ENCODE results near the gene VSIG10L. TPM values are rescaled to one million over a fixed set of nuclear protein-coding genes. Genes with fewer than 3 reads are reported as not detected.

VSIG10L gene
- total RNA-seq, 1 donor from 2014 or later, result 2.4 TPM

DNA sequence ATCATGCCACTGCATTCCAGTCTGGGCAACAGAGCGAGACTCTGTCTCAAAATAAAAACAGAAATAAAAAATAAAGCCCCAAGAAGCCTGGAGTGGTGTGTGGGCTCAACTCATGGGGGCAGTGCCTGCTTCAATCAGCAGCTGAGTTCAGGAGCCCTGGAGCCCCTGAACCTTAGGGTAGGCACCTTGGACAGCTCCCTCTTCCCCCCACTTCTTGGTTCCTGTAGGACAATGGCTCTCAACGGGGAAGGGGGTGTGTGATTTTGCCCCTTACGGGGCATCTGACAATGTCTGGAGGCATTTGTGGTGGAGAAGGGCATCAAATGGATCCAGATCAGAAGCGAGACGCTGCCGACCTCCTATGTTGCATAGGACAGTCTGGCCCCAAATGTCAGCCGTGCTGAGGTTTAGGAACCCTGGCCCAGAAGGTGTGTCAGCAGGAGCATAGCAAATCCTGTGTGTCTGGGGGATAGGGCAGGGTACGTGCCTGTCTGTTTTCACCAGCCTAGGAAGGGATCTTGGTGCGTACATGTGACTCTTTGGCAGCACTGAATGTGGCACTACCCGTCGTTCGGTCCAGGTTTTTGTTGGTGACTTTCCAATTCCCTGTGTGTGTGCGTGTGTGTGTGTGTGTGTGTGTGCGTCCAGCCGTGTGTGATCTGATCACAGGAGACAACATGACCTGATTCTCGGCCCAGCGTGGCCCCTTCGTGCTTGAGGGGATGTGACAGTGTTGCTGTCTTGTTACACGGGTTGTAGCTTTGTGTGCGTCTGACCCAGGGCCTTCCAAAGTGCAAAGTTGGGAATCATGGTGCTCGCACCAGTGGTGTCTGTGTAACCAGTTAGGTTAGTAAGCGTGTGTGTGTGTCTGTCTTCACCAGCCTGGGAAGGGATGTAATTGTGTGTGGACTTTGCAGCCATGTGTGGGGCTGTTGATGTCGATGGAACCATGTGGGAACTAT is 23.0 kb downstream of the VSIG10L start:
- intact Hi-C loops (cut with micrococcal nuclease), result no loop called here

DNA sequence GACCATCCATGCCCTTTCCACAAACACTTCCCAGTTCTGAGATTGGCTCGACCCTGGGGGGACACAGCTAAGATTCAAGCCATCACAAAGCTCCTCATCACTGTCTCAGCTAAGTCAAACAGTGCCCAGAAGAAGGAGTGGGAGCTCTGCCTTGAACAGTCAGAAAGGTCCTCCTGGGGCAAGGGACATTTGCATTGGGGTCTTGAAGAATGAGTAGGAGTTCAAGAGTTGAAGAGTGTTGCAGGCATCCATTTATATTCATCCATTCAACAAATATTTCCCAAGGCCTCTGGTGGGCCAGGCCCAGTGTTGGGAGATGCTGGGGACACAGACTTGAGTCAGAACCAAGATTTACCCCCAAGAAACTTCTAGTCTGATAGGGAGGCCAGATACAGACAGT is 24.0 kb downstream of the VSIG10L start:
- intact Hi-C loops (cut with micrococcal nuclease), result no loop called here

DNA sequence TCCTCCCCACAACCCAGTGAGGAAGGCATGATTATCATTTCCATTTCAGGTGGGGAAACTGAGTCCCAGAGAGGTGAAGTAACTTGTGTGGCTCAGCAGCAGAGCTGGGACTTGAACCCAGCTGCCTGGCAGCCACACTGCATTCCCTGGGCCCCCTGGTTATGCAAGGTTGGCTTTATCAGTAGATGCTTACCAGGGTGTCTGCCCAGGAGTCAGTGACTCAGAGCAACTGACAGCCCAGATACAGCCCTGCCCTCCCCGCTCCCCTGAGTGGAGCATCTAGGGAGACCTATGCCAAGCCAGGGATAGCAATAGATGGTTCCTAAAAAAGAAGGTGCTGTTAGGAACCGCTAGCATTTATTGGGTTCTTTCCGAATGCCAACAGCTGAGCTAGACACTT is 24.6 kb downstream of the VSIG10L start:
- intact Hi-C loops (cut with micrococcal nuclease), result no loop called here

DNA sequence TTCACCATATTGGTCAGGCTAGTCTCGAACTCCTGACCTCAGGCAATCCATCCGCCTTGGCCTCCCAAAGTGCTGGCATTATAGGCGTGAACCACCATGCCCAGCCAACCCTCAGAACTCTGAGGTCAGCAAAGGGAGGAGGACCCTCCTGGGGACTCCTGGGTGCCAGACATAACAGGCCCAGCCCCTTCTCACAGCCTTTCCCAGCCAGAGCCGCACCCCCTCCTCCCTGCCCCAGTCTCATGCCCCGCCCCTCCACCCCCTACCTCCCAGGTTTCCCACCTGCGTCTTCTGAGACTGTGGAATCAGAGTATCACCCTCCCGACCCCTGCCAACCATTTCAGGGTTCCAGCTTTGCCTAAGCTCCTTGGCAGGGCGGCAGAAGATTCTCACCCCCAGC is 25.3 kb downstream of the VSIG10L start:
- intact Hi-C loops (cut with micrococcal nuclease), result no loop called here

DNA sequence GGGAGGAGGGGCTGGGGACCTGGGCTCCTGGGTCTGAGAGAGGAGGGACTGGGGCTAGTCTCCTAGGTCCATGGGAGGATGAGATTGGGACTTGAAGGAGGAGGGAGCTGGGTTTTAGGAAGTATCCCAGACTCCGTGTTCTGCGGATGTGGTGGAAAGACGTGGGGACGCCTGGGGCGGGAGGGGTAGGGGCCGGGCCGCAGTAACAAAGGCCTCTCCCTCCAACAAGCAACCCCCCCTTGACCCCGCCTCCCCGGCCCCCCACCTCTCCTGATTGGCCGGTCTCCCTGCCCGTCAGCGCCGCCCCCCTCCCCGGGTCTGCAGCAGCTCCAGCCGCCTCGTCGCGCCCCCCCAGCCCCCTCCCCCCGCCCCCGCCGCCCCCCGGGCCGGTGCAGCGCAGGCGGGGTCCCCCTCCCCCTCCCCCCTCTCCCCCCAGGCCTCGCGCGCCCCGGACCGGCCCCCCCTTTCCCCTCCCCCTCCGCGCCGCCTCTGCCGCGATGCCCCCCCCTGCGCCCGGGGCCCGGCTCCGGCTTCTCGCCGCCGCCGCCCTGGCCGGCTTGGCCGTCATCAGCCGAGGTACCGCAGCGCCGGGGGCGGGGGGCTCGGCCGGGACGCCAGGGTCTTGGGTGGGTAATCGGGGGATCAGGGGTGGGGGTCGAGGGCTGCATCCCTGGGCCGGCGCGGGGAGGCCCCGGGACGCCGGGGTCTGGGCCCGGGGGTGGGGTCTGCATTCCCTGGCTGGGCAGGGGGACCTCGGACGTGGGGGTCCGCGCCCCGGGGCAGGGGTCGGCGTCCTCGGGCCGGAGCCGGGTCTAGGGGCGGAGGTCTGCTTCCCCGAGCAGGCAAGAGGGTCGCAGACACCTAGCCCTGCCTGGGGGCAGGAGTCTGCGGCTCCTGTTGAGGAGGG is 30.3 kb downstream of the VSIG10L start, which contains the start of gene IGLON5:
Gene IGLON5, plus strand, starts transcription at position 294 of the 907 bp plus-strand sequence. Its CDS starts 204 bp downstream, at position 498.
- intact Hi-C loops (cut with micrococcal nuclease), result no loop called here

DNA sequence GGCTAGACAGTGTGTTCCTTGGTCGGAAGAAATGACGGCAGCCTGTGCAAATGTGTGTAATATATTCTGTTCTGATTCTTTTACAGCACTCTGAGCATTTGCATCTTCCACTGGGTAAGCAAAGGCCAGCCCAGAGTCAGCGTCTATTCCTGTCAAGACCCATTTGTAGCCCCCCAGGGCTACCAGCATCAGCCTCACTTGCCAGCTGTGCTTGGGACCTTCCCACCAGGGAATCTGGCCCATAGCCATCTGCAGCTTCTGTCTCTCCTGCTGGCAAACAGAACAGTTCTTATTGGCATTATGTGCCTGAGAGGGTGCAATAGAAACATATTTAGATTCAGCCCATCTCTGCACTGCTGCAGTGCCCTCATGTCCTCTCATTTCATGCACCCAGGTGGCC is 36.5 kb downstream of the VSIG10L start:
- intact Hi-C loops (cut with micrococcal nuclease), result no loop called here

DNA sequence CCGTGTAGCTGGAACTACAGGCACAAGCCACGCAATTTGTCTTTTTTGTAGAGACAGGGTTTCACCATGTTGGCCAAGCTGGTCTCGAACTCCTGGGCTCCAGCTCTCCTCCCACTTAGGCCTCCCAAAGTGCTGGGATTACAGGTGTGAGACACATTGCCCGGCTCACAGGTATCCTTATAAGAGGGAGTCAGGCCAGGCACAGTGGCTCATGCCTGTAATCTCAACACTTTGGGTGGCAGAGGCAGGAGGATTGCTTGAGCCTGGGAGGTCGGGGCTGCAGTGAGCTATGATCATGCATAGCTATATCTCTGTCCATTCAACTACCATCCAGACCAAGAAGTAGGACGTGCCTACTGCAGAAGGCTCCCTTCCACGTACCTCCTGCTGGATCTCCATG is 40.7 kb downstream of the VSIG10L start:
- intact Hi-C loops (cut with micrococcal nuclease), result no loop called here

DNA sequence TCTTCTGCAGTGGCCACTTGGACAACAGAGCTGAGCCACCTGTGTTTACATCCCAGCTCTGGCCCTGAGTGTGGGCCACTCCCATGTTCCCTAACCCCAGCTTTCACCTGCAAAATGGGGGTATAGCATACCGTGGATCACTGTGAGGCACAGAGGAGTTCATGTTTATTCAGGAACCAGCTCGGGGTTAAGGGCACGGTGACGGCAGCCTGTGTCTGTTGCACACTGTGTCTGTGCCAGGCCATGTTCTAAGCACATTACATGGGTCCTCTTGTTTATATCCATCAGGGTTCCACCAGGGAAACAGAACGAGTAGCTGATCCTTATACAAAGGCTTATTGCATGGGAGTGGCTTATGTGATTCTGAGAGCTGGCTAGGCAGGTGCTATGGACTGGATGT is 44.5 kb downstream of the VSIG10L start:
- intact Hi-C loops (cut with micrococcal nuclease), result no loop called here

DNA sequence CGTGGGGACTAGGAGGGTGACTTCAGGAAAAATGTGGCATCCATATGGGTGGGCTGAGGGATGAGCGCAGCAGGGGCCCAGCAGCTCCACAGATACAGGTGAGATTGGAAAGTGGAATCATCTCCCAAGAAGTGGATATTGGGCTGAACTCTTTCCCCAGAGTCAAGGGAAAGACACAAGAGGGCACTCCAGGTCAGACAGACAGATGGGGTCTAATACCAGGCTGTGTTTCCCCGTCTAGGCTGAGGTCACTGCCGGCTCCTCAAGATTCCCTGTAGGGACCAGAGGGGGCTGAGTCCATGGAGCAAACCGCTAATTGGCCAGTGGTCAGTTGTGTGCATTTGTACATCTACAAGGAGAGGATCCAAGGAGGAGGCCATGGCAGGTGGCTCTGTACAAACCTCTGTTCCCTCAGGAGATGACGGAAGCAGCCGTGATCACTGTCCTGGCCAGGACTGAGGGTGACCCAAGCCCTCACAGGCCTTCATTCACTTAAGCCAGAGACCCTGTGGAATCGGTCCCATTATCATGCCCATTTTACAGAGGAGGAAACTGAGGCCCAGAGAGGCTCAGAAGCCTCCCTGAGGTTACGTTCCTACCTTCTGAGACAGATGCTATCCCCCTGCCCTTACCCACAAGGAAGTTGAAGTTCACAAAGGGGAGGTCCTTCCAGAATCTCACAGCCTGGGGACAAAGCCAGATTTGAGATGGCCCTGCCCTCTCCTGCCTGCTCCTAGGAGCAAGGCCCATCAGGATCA is 45.4 kb downstream of the VSIG10L start:
- intact Hi-C loops (cut with micrococcal nuclease), result no loop called here

DNA sequence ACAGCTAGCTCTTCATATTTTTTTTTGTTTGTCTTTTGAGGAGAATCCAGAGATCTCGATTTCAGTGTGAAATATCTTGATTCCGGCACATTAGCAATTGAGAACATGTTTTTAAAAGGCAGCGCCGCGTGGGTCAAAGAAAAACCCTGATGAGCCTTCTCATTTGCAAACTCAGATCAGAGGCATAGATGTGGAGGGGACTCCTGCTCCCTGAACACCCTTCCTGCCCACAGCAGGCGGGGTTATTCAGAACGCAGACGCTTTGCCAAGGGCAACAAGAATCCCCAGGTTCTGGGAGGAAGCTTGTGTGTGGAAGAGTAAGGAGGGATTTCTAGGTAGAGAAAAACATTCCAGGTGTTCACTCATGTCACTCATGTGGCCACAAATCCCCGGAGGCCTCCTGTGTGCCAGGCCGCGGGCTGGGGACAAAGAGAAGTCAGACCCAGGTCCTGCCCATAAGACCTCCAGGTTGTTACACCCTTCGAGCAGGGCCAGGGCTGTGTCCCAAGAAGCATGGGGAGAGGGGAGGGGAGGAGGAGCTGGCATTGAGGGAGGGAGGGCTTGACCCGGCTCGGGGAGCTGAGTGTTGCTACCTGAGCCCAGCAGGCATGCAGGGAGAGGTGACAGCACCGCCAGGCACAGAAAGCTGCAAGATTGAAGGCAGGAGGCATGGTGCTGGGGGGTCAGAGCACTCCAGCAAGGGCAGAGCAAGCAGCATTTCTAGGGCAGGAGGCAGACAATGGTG is 46.4 kb downstream of the VSIG10L start:
- intact Hi-C loops (cut with micrococcal nuclease), result no loop called here

DNA sequence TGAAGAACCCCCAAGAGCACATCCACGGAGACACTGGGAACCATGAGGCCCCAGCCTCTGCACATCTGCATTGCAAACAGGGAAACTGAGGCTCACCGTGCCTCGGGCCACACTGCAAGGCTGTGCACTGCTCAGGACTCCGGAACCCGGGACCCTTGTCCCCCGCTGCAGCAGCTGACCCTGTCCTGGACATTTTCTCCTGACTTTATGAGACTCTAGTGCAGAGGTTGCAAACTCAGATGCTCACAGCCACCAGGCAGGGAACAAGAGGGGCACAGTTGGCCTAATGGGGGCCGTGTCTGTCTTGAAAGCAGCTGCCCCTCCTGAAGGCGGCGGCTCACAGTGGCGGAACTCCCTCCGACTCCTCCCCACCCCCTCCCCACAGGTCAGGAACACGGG is 47.0 kb downstream of the VSIG10L start:
- intact Hi-C loops (cut with micrococcal nuclease), result no loop called here

DNA sequence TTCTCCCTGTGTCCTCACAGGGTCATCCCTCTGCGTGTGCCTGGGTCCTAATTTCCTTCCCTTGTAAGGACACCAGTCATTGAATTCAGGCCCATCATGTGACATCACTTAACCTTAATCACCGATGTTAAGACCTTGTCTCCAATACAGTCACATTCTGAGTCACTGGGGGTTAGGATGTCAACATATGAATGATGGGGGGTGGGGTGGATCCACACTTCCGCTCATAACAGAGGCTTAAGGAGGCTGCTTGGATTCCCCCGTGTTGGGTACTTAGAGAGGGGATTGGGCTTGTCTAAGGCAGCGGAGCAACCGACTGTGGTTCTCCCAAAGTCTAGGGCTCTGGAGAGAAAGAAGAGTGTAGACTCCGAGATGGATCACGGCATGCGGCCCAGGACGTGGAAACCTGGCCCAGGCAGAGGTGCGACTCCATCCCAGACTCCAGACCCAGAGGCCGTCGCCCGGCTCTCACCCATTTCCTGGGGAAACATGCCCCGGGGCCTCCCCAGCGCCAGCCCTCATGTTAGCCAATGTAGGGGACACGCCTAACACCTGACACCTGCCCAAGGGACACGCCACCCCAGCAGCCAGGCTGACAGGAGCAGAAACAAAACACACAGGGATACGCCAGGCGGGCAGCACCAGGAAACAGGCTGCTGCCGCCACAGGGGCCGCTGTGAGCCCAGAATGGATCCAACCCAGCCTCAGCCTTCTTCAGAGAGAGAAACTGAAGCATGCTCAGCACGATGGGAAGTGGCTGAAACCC is 47.5 kb downstream of the VSIG10L start:
- intact Hi-C loops (cut with micrococcal nuclease), result no loop called here

DNA sequence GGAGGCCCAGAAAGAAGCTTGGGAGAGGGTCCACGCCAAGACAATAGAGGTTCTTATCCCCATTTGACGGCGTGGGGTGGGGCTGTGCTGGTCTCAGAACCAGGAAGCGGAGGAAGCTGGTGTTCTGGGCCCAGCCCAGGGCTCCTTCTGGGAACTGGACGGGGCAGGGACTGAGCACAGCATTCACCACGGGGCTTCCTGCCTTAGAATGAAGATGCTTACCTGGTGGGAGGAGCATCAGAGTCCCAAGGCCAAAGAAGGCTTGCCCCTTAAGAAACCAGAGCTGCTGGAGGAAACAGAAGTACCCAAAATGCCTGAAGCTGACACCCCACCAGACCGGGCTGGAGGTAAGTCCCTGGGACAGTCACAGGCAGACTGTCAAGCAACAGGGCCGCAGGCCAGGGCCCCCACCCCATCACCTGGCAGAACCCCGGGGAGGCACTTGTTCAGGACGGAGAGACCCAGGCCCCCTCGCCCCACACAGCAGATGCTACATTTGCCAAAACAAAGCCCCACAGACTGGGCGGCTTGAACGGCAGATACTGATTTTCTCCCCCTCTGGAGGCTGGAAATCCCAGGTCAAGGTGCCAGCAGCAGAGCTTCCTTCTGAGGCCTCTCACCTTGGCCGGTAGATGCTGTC is 48.2 kb downstream of the VSIG10L start:
- intact Hi-C loops (cut with micrococcal nuclease), result no loop called here

DNA sequence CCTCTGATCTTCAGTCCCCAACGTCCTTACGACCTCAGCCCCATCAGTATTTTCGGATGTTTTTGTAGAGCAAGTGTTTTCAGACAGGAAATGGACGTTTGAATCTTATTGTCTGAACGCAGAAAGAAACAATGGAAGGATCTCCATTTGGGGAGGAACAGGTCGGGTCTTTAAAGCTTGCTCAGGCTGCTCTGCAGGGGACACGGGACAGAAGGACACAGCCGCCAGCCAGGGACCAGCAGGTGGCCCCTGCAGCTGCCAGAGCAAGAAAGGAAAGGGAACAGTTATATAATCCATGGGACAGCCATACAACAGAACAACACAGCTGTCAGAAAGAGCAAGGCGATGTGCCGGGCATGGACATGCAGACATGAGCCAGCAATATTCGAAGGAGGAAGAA is 49.0 kb downstream of the VSIG10L start:
- intact Hi-C loops (cut with micrococcal nuclease), result no loop called here

DNA sequence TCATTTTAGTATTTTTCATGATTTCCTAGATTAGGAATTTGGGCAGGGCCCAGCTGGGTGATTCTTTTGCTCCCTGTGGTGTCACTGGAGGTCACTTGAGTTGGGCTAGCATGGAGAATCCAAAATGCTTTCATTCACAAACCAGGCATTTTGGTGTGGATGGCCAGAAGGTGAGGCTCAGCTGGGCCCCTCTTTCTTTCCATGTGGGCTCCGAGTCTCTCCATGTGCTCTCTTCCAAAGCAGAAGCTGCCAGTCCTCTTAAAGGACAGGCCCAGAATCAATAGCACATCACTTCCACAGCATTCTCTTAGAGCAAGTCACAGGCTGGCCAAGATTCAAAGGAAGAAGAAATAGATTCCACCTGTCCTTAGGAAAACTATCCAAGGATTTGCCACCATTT is 52.3 kb downstream of the VSIG10L start:
- intact Hi-C loops (cut with micrococcal nuclease), result no loop called here

DNA sequence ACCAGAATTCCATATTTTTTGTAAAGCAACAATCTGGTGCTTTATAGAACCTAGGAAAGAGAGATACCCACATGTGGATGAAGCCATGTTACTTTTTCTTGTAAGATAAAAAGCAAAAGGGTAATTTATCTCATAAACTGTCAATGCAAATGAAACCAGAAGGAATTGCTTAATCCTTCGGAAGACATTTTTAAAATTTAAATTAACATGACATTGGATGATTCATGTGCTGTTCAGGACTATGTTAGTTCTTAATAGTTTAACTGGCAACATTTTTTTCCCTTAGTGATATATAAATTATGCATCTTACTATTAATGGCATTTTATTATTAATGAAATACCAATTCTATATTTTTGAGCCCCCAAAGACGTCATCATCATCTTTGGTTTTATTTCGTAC is 56.3 kb downstream of the VSIG10L start:
- intact Hi-C loops (cut with micrococcal nuclease), result no loop called here

DNA sequence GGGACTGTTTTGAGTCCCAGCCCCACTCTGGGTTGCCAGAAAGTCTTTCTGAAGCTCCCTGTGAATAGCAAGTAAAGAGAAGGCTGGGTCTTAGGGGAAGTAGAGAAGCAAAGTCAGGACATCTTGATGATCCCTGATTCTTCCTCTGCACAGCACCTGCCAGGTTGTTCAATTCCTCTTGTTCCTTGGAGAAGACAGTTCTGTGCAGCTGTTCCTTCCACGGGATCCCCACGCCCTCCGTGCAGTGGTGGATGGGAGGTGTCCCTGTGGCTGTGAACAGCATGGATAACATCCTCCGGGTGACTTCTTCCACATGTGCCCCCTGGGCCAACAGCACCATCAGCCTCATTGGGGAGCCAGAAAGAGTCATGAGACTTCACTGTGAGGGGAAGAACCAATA is 59.6 kb downstream of the VSIG10L start:
- intact Hi-C loops (cut with micrococcal nuclease), result no loop called here
